ENCODE data around the gene FGFR3.

Gene FGFR3

DNA sequence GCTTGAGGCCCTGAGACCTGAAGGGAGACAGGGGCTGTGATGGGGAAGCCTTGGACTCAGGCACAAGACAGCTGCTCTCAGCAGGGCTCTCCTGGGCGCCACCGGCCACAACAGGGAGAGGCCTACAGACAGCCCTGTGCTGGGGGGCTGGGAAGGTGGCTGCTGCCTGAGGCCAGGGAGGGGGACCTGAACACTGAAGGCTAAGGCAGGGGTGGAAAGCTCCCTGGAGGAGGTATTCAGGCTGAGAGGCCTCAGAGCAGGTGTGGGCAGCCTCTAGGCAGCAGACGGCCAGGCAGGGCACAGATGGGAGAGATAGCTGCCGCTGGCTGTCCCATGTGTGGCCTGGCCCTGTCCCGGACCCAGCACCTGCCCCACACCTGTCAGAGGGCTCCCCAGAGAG lies 38.8 kb upstream of the FGFR3 start:
- DNase-seq (ENCODE audit: insufficient read length, low spot score) (no peak), FAIRE-seq (no peak)
- TF ChIP-seq POLR2A (IDR thresholded peaks at IDR 0.05; ENCODE audit: low read depth, low read length), result no peak
- TF ChIP-seq SPI1 (IDR thresholded peaks at IDR 0.05; ENCODE audit: low read depth, low read length), result no peak
- TF ChIP-seq POLR2AphosphoS5 (IDR thresholded peaks at IDR 0.05; ENCODE audit: low read depth, low read length), result no peak
- no peak for TF ChIP-seq PAX5 (IDR thresholded peaks at IDR 0.05; ENCODE audit: insufficient read depth, low read length, severe bottlenecking)
- no peak for TF ChIP-seq POU2F2 (IDR thresholded peaks at IDR 0.05; ENCODE audit: low read depth, low read length)
- TF ChIP-seq TAF1 (IDR thresholded peaks at IDR 0.05; ENCODE audit: low read depth, low read length), result no peak

DNA sequence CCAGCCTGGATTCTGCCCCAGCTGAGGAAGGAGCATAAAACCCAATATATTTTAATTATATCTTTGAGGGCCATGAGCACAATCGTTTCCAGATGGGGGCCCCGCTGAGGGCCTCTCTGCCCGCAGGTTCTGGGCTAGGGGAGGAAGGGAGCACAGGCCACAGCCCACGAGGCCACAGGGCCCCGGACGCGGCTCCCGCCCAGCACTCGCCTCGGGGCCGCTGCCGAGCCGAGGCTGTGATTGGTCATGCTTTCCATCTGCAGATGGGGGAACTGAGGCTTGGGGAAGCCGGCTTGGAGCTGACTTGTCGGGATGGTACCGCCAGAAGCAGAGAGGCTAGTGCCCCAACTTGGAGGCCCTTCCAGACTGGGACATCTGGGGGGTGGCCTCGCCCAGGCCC lies 37.8 kb upstream of the FGFR3 start:
- TF ChIP-seq POU2F2 (IDR thresholded peaks at IDR 0.05; ENCODE audit: low read depth, low read length), result no peak
- no peak for TF ChIP-seq POLR2AphosphoS5 (IDR thresholded peaks at IDR 0.05; ENCODE audit: low read depth, low read length)
- no peak for TF ChIP-seq PAX5 (IDR thresholded peaks at IDR 0.05; ENCODE audit: insufficient read depth, low read length, severe bottlenecking)
- no peak for TF ChIP-seq SPI1 (IDR thresholded peaks at IDR 0.05; ENCODE audit: low read depth, low read length)
- TF ChIP-seq TAF1 (IDR thresholded peaks at IDR 0.05; ENCODE audit: low read depth, low read length), result no peak
- TF ChIP-seq POLR2A (IDR thresholded peaks at IDR 0.05; ENCODE audit: low read depth, low read length), result no peak
- DNase-seq (ENCODE audit: insufficient read length, low spot score) (no peak), FAIRE-seq (no peak)

DNA sequence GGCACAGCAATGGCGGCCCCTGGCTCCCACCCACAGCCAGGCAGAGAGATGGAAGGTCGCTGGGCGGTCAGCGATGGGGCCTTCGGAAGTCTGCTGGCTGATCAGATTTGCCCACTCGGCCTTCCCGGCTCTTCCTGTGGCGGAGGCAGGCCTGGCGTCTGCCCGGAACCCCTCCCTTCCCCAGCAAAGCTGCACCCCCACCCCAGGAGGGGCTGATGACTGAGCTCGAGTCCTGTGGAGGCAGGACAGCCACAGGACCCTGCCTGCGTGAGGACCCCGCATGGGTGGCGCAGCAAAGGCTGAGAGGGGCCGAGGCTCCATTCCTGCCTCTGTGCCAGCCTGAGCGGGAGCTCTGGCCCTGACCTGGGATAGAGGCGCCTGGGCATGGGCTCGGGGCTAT lies 37.0 kb upstream of the FGFR3 start:
- no peak for DNase-seq (ENCODE audit: insufficient read length, low spot score)
- FAIRE-seq, result no peak
- TF ChIP-seq PAX5 (IDR thresholded peaks at IDR 0.05; ENCODE audit: insufficient read depth, low read length, severe bottlenecking) (no peak), POLR2AphosphoS5 (IDR thresholded peaks at IDR 0.05; ENCODE audit: low read depth, low read length) (no peak), POU2F2 (IDR thresholded peaks at IDR 0.05; ENCODE audit: low read depth, low read length) (no peak), SPI1 (IDR thresholded peaks at IDR 0.05; ENCODE audit: low read depth, low read length) (no peak), TAF1 (IDR thresholded peaks at IDR 0.05; ENCODE audit: low read depth, low read length) (no peak), POLR2A (IDR thresholded peaks at IDR 0.05; ENCODE audit: low read depth, low read length) (no peak)

DNA sequence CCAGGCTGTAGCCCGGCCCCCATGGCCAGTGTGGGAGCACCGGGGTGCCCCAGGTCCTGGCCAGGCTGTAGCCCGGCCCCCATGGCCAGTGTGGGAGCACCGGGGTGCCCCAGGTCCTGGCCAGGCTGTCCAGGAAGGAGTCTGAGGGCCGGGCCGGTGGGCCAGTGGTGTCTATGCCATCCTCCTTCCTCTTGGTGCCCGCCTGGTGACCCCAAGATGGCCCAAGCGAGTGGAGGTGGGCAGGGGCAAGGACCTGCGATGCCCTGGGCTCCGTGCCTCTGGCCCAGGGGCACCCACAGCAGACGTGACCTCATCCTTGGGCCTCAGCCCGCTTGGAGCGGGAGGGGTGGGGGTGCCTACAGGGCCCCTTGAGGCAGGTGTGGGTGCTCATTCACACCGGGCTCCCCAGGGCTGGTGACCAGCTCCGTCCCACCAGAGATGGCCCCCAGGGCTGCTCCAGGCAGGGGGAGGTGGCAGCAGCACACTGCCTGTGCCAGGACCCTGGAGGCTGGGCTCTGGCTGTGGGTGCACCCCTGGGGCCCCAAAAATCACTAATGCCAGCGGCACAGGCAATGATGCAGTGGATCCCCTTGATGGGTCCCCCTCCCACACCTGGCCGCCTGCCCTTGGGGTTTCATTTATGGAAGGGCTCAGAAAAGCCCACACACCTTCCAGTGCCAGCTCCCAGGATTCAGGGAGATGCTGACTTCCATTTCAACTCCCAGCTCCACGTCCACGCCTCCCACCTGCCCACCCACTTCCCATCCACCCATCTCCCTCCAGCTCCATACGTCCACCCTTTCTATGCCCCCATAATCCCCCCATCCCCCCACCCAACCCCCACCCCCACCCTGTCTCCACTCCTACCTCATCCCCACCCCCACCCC lies 36.0 kb upstream of the FGFR3 start:
- FAIRE-seq (no peak), DNase-seq (ENCODE audit: insufficient read length, low spot score) (no peak)
- TF ChIP-seq POLR2AphosphoS5 (IDR thresholded peaks at IDR 0.05; ENCODE audit: low read depth, low read length), result no peak
- TF ChIP-seq POLR2A (IDR thresholded peaks at IDR 0.05; ENCODE audit: low read depth, low read length), result no peak
- no peak for TF ChIP-seq PAX5 (IDR thresholded peaks at IDR 0.05; ENCODE audit: insufficient read depth, low read length, severe bottlenecking)
- TF ChIP-seq POU2F2 (IDR thresholded peaks at IDR 0.05; ENCODE audit: low read depth, low read length), result no peak
- TF ChIP-seq TAF1 (IDR thresholded peaks at IDR 0.05; ENCODE audit: low read depth, low read length), result no peak
- TF ChIP-seq SPI1 (IDR thresholded peaks at IDR 0.05; ENCODE audit: low read depth, low read length), result no peak

DNA sequence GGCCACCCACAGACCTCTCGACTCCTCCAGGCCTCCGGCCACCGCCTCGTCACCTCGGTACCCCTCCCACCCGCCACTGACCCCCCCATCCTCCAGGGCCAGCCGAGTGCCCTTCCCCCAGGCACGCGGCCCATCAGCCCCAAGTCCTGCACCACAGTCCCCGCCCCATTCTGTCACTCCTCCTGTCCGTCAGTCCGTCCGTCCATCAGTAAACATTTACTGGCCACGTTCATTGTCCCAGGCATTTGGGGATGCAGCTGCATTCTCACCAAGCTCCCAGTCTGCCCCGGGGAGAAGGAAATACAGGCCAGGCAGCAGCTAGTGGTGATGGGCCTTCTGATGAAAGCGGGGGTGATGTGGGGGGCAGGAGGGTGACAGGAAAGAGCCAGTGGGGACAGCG lies 35.3 kb upstream of the FGFR3 start:
- FAIRE-seq (no peak), DNase-seq (ENCODE audit: insufficient read length, low spot score) (no peak)
- TF ChIP-seq POU2F2 (IDR thresholded peaks at IDR 0.05; ENCODE audit: low read depth, low read length), result no peak
- no peak for TF ChIP-seq POLR2AphosphoS5 (IDR thresholded peaks at IDR 0.05; ENCODE audit: low read depth, low read length)
- no peak for TF ChIP-seq PAX5 (IDR thresholded peaks at IDR 0.05; ENCODE audit: insufficient read depth, low read length, severe bottlenecking)
- no peak for TF ChIP-seq POLR2A (IDR thresholded peaks at IDR 0.05; ENCODE audit: low read depth, low read length)
- TF ChIP-seq TAF1 (IDR thresholded peaks at IDR 0.05; ENCODE audit: low read depth, low read length), result no peak
- TF ChIP-seq SPI1 (IDR thresholded peaks at IDR 0.05; ENCODE audit: low read depth, low read length), result no peak

DNA sequence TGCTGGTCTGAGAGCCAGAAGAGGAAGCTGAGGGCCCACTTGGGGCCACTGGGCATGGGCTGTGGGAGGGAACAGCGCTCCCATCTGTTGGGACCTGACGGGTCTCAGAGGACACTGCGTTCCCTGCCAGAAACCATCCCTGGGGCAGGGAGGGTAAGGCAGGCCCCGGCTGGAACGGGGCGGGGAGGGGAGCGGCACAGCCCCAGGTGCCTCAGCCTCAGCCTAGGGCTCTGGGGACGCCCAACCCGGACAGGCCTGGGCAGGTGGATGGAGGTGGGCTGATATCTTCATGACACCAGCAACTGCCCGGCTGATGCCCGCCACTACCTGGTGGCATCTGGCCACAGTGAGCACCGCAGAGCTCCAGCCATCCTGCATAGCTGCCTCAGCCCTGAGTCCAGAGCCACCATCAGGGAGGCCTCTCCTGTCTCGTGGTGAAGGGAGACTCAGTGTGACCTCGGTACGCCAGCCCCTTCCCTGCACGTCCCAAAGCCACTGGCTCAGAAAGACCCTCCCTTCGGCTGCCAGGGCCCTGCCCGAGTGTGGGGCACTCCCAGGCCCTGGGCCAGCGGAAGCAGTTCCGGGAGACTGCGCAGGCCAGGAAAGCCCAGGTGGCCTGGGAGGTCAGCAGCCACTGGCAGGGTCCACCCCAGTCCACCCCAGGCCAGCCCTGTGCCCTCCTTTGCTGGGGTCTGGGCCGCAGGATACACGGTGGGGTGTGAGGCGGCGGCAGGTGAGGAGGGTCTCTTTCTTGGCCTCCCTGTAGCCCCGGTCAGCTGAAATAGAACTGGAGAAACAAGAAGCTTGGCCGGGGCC lies 34.6 kb upstream of the FGFR3 start:
- FAIRE-seq (no peak), DNase-seq (ENCODE audit: insufficient read length, low spot score) (no peak)
- TF ChIP-seq TAF1 (IDR thresholded peaks at IDR 0.05; ENCODE audit: low read depth, low read length) (no peak), PAX5 (IDR thresholded peaks at IDR 0.05; ENCODE audit: insufficient read depth, low read length, severe bottlenecking) (no peak), POLR2A (IDR thresholded peaks at IDR 0.05; ENCODE audit: low read depth, low read length) (no peak), POU2F2 (IDR thresholded peaks at IDR 0.05; ENCODE audit: low read depth, low read length) (no peak), POLR2AphosphoS5 (IDR thresholded peaks at IDR 0.05; ENCODE audit: low read depth, low read length) (no peak), SPI1 (IDR thresholded peaks at IDR 0.05; ENCODE audit: low read depth, low read length) (no peak)

DNA sequence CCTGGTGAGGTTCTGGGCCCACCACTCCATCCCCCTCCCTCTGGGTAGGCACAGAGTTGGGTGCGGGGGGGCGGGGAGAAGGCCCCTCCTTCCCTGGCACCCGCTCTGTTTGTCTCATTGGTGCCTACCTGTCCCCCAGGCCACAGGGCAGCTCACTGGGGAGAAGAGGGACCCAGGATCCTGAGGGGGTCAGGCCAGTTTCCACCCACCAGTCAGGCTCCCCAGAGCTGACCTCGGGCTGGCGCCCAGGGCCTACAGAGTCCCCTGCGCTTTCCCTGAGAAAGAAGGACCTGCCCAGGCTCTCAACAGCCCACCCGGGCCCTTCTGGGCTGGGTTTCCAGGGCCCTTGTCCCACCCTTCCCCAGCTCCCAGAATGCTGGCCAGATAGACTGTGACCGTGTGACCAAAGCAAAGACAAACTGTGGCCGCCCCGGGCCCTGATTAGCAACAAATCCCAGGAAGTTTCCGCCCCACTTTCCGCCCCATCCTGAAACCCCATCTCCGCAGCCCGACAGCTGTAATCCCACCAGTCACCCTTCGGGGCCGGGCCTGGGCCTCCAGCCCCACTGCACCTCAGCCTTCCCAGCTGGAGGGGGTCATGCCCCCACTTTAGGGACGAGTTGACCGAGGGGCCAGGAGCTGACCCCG lies 33.8 kb upstream of the FGFR3 start:
- DNase-seq (ENCODE audit: insufficient read length, low spot score) (no peak), FAIRE-seq (no peak)
- TF ChIP-seq SPI1 (IDR thresholded peaks at IDR 0.05; ENCODE audit: low read depth, low read length) (no peak), POLR2A (IDR thresholded peaks at IDR 0.05; ENCODE audit: low read depth, low read length) (no peak), POU2F2 (IDR thresholded peaks at IDR 0.05; ENCODE audit: low read depth, low read length) (no peak), POLR2AphosphoS5 (IDR thresholded peaks at IDR 0.05; ENCODE audit: low read depth, low read length) (no peak), PAX5 (IDR thresholded peaks at IDR 0.05; ENCODE audit: insufficient read depth, low read length, severe bottlenecking) (no peak), TAF1 (IDR thresholded peaks at IDR 0.05; ENCODE audit: low read depth, low read length) (no peak)

DNA sequence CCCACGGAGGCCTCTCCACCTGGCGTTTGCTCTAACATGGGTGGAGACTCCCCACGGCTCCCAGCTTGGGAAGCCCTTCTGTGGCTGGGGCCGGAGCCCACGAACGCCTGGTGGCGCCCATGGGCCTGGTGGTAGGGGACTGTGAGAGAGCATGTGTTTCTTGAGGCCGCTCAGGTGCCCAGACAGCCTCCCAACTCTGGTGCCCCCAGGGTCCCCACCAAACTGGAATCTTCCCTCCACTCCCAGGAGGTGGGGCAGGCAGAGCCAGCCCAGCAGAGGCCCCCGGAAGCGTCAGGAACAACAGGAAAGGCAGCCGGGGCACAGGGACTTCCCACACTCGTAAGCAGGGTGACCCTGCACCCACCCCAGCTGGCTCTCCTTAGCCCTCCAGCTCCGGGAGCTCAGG lies 33.3 kb upstream of the FGFR3 start:
- TF ChIP-seq POU2F2 (IDR thresholded peaks at IDR 0.05; ENCODE audit: low read depth, low read length), result no peak
- TF ChIP-seq PAX5 (IDR thresholded peaks at IDR 0.05; ENCODE audit: insufficient read depth, low read length, severe bottlenecking), result no peak
- TF ChIP-seq POLR2A (IDR thresholded peaks at IDR 0.05; ENCODE audit: low read depth, low read length), result no peak
- no peak for TF ChIP-seq SPI1 (IDR thresholded peaks at IDR 0.05; ENCODE audit: low read depth, low read length)
- TF ChIP-seq TAF1 (IDR thresholded peaks at IDR 0.05; ENCODE audit: low read depth, low read length), result no peak
- no peak for TF ChIP-seq POLR2AphosphoS5 (IDR thresholded peaks at IDR 0.05; ENCODE audit: low read depth, low read length)
- FAIRE-seq (no peak), DNase-seq (ENCODE audit: insufficient read length, low spot score) (no peak)
